ENCODE data around the gene DLX2.

GRCh38 chr2:172089005-172089504, 13.6 kb downstream of the DLX2 start:
- TF ChIP-seq POLR2AphosphoS5 (IDR thresholded peaks at IDR 0.05) (no peak), CTCF (IDR thresholded peaks at IDR 0.05) (no peak), POLR2A (IDR thresholded peaks at IDR 0.05; ENCODE audit: low read depth) (no peak)
